Peyer's patch (tissue), 4 donors: ENCODE results near the gene GRHPR. TPM values are rescaled to one million over a fixed set of nuclear protein-coding genes. Genes with fewer than 3 reads are reported as not detected.

Experiments
- DNase-seq, 3 donors: peaks; one replicate each; pipeline ENCODE4 v3.0.0-alpha.2; 2017 to 2019
- H3K27ac ChIP-seq, 4 donors: fragments of 200-600 bp; sonication (generic); one replicate each; pipeline ENCODE4 v1.5.1; 2016 to 2019
- H3K27me3 ChIP-seq, 2 donors: fragments of 200-600 bp; sonication (generic); one replicate each; pipeline ENCODE4 v1.5.1; 2019
- H3K36me3 ChIP-seq, 3 donors: fragments of 200-600 bp; sonication (generic); one replicate each; pipeline ENCODE4 v1.5.1; 2016 to 2019
- H3K4me1 ChIP-seq, 4 donors: fragments of 200-600 bp; sonication (generic); one replicate each; pipeline ENCODE4 v1.5.1; 2016 to 2019
- H3K4me3 ChIP-seq, 4 donors: fragments of 200-600 bp; sonication (generic); 1 replicate in 3 of 4; 2 replicates in 1 of 4; pipeline ENCODE4 v1.5.1; 2016 to 2019; ENCODE audit warnings: mild to moderate bottlenecking in 1 of 4
- H3K9me3 ChIP-seq, 4 donors: fragments of 200-600 bp; sonication (generic); one replicate each; pipeline ENCODE4 v1.5.1; 2016 to 2019; ENCODE audit warnings: mild to moderate bottlenecking in 1 of 4
- CTCF ChIP-seq, 6 experiments: fragments of 450-650 bp in 4 of 6; fragments of 200-600 bp in 2 of 6; sonication (generic) in 1 of 6; IDR thresholded peaks; one replicate each; pipeline ENCODE4 v1.5.1; 2017 to 2019; ENCODE audit warnings: antibody characterized with exemption in 6 of 6, mild to moderate bottlenecking in 3 of 6, moderate library complexity in 1 of 6
- POLR2A ChIP-seq, 2 donors: fragments of 450-650 bp; IDR thresholded peaks; one replicate each; pipeline ENCODE4 v1.5.1; 2017; ENCODE audit warnings: antibody characterized with exemption in 2 of 2, mild to moderate bottlenecking in 2 of 2, moderate library complexity in 2 of 2
- total RNA-seq, 4 donors: library from RNA; depleted of rRNA; stranded (reverse); fragments of >200 nt; gene quantifications; one replicate each; pipeline ENCODE4 v1.1.0, GENCODE V29; 2016

The GRHPR gene
- total RNA-seq, 4 donors from 2014 or later, result 99.0 to 141 (median 114) TPM

GRCh38 chr9:37414503-37414943, 8.0 kb upstream of the GRHPR start:
- Histone ChIP-seq H3K36me3 (no peaks in the 10 kb centered on the region), H3K4me1 (peaks cover 0 to 15% (median 0%) of the 10 kb centered on the region in 4 donors), H3K27ac (no peak overlapping the region), H3K27me3 (no peaks in the 10 kb centered on the region), H3K9me3 (no peaks in the 10 kb centered on the region), H3K4me3 (no peak overlapping the region)
- TF ChIP-seq CTCF (IDR thresholded peaks at IDR 0.05), result no peak
- no peak for TF ChIP-seq POLR2A (IDR thresholded peaks at IDR 0.05)
- DNase-seq, result no peak

- peaks cover 0 to 14% (median 0%) of the 10 kb centered on the region in 4 donors for H3K4me1 ChIP-seq
- TF ChIP-seq CTCF (IDR thresholded peaks at IDR 0.05), result peak; percentile 66 to 85 (median 84)
- no peak for TF ChIP-seq POLR2A (IDR thresholded peaks at IDR 0.05)
- H3K4me3 ChIP-seq, result no peak overlapping the region
- peak; percentile 65 to 88 (median 68) for DNase-seq
- H3K36me3 ChIP-seq, result no peaks in the 10 kb centered on the region
- no peaks in the 10 kb centered on the region for H3K9me3 ChIP-seq
- no peak overlapping the region for H3K27ac ChIP-seq
- H3K27me3 ChIP-seq, result no peaks in the 10 kb centered on the region
These were observed 7.3 kb upstream of the GRHPR start for GRCh38 chr9:37415011-37415719.

GRCh38 chr9:37417252-37417803, 5.2 kb upstream of the GRHPR start:
- H3K9me3 ChIP-seq, result no peaks in the 10 kb centered on the region
- H3K27ac ChIP-seq, result no peak overlapping the region
- no peak overlapping the region for H3K4me3 ChIP-seq
- H3K27me3 ChIP-seq, result no peaks in the 10 kb centered on the region
- DNase-seq, result no peak
- peaks cover 0 to 6% (median 5%) of the 10 kb centered on the region in 4 donors for H3K4me1 ChIP-seq
- TF ChIP-seq POLR2A (IDR thresholded peaks at IDR 0.05), result no peak
- no peak for TF ChIP-seq CTCF (IDR thresholded peaks at IDR 0.05)
- H3K36me3 ChIP-seq, result no peaks in the 10 kb centered on the region

- no peak overlapping the region for H3K27ac ChIP-seq
- no peak for DNase-seq
- no peaks in the 10 kb centered on the region for H3K36me3 ChIP-seq
- H3K27me3 ChIP-seq, result no peaks in the 10 kb centered on the region
- H3K4me1 ChIP-seq, result peaks cover 0 to 6% (median 5%) of the 10 kb centered on the region in 4 donors
- H3K9me3 ChIP-seq, result no peaks in the 10 kb centered on the region
- H3K4me3 ChIP-seq, result no peak overlapping the region
- TF ChIP-seq CTCF (IDR thresholded peaks at IDR 0.05) (no peak), POLR2A (IDR thresholded peaks at IDR 0.05) (no peak)
These were observed 4.5 kb upstream of the GRHPR start for GRCh38 chr9:37417857-37418618.

GRCh38 chr9:37419204-37419603, 3.3 kb upstream of the GRHPR start:
- Histone ChIP-seq H3K36me3 (no peaks in the 10 kb centered on the region), H3K27ac (no peak overlapping the region), H3K9me3 (no peaks in the 10 kb centered on the region), H3K27me3 (no peaks in the 10 kb centered on the region), H3K4me1 (peaks cover 0 to 17% (median 13%) of the 10 kb centered on the region in 4 donors), H3K4me3 (no peak overlapping the region)
- TF ChIP-seq POLR2A (IDR thresholded peaks at IDR 0.05) (no peak), CTCF (IDR thresholded peaks at IDR 0.05) (no peak)
- no peak for DNase-seq
